SK-N-SH treated with all-trans-retinoic acid at 6 μM for 48 hours (cell line): Measurements from ENCODE around the gene C19orf67.

Source experiments
- CSDC2 ChIP-seq: fragments of 250-450 bp; sonication (Bioruptor Pico); IDR thresholded peaks from 2 replicates; pipeline ENCODE4 v1.5.0; 2020; ENCODE audit warnings: mild to moderate bottlenecking, moderate library complexity
- PPARA ChIP-seq: fragments of 250-450 bp; sonication (Bioruptor Pico); IDR thresholded peaks from 2 replicates; pipeline ENCODE4 v1.5.0; 2020; ENCODE audit warnings: mild to moderate bottlenecking, borderline replicate concordance
- TOX ChIP-seq: fragments of 250-450 bp; sonication (Bioruptor Pico); IDR thresholded peaks from 2 replicates; pipeline ENCODE4 v1.8.0; 2021; ENCODE audit warnings: mild to moderate bottlenecking, moderate library complexity, borderline replicate concordance
- ZFP30 ChIP-seq: fragments of 450-650 bp; formaldehyde crosslinking; IDR thresholded peaks from 2 replicates; pipeline ENCODE4 v1.5.0; 2022; ENCODE audit warnings: mild to moderate bottlenecking, moderate library complexity
- TF ChIP-seq, protein P1 (sequence below): fragments of 250-450 bp; sonication (Bioruptor Pico); IDR thresholded peaks from 2 replicates; pipeline ENCODE4 v1.8.0; 2020; ENCODE audit warnings: mild to moderate bottlenecking, moderate library complexity, borderline replicate concordance
- TF ChIP-seq, protein P2 (sequence below): fragments of 250-450 bp; sonication (Bioruptor Pico); IDR thresholded peaks from 2 replicates; pipeline ENCODE4 v1.5.0; 2020; ENCODE audit warnings: mild to moderate bottlenecking, moderate library complexity

DNA sequence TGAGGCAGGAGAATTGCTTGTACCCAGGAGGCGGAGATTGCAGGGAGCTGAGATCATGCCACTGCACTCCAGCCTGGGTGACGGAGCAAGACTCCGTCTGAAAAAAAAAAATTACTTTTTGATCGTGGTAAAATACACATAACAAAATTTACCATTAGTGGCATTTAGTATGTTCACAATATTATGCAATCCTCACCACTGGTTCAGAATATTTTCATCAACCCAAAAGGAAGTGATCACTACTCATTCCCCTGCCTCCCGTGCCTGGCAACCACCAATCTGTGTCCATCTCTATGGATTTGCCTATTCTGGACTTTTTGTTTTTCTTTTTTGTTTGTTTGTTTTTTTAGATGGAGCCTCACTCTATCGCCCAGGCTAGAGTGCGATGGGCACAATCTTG, 22.5 kb downstream of the C19orf67 start:
- TF ChIP-seq, protein P1, sequence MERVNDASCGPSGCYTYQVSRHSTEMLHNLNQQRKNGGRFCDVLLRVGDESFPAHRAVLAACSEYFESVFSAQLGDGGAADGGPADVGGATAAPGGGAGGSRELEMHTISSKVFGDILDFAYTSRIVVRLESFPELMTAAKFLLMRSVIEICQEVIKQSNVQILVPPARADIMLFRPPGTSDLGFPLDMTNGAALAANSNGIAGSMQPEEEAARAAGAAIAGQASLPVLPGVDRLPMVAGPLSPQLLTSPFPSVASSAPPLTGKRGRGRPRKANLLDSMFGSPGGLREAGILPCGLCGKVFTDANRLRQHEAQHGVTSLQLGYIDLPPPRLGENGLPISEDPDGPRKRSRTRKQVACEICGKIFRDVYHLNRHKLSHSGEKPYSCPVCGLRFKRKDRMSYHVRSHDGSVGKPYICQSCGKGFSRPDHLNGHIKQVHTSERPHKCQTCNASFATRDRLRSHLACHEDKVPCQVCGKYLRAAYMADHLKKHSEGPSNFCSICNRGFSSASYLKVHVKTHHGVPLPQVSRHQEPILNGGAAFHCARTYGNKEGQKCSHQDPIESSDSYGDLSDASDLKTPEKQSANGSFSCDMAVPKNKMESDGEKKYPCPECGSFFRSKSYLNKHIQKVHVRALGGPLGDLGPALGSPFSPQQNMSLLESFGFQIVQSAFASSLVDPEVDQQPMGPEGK (CRISPR knock-in tag) = no peak
- TF ChIP-seq CSDC2 (no peak), TOX (CRISPR knock-in tag) (no peak), ZFP30 (CRISPR knock-in tag) (no peak), PPARA (CRISPR knock-in tag) (no peak)
- TF ChIP-seq, protein P2, sequence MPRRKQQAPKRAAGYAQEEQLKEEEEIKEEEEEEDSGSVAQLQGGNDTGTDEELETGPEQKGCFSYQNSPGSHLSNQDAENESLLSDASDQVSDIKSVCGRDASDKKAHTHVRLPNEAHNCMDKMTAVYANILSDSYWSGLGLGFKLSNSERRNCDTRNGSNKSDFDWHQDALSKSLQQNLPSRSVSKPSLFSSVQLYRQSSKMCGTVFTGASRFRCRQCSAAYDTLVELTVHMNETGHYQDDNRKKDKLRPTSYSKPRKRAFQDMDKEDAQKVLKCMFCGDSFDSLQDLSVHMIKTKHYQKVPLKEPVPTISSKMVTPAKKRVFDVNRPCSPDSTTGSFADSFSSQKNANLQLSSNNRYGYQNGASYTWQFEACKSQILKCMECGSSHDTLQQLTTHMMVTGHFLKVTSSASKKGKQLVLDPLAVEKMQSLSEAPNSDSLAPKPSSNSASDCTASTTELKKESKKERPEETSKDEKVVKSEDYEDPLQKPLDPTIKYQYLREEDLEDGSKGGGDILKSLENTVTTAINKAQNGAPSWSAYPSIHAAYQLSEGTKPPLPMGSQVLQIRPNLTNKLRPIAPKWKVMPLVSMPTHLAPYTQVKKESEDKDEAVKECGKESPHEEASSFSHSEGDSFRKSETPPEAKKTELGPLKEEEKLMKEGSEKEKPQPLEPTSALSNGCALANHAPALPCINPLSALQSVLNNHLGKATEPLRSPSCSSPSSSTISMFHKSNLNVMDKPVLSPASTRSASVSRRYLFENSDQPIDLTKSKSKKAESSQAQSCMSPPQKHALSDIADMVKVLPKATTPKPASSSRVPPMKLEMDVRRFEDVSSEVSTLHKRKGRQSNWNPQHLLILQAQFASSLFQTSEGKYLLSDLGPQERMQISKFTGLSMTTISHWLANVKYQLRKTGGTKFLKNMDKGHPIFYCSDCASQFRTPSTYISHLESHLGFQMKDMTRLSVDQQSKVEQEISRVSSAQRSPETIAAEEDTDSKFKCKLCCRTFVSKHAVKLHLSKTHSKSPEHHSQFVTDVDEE (CRISPR knock-in tag) = no peak
